IMR-90 (cell line): ENCODE measurements around the gene NCKAP5. TPM values are rescaled to one million over a fixed set of nuclear protein-coding genes. Genes with fewer than 3 reads are reported as not detected.

Experiments
- ATAC-seq: fragments of 200-7000 bp; cut with Tn5 transposase; 2 replicates; pipeline ENCODE4 v1.9.1; 2020; ENCODE audit warnings: low read depth, mild to moderate bottlenecking, moderate library complexity
- BruUV-seq: library from RNA; stranded (reverse); fragments of 400-500 nt; replicated peaks from 2 replicates; lab custom pipeline; 2021; lab: Mats Ljungman, UMichigan
- CTCF ChIA-PET: fragments of 300-600 bp; formaldehyde crosslinking; extraction: SDS; loops from one replicate; lab custom pipeline; 2021; ENCODE audit warnings: antibody characterized with exemption; lab: Yijun Ruan, JAX
- POLR2A ChIA-PET: fragments of 300-600 bp; sonication (Branson Sonifier 250); formaldehyde crosslinking; loops from one replicate; lab custom pipeline; 2022; ENCODE audit warnings: antibody characterized with exemption; ENCODE audit not compliant: unreplicated experiment; lab: Charles Lee
- DNase-seq: peaks from one replicate; pipeline ENCODE4 v3.0.0; 2013
- H2AFZ ChIP-seq: replicated peaks from 2 replicates; pipeline ENCODE3; 2013; ENCODE audit warnings: low read length, mild to moderate bottlenecking; ENCODE audit not compliant: poor library complexity
- H2AK5ac ChIP-seq: 2 replicates; pipeline ENCODE4 v1.6.1; 2013; ENCODE audit warnings: low read depth, low read length, inconsistent platforms
- H2AK9ac ChIP-seq: replicated peaks from 2 replicates; pipeline ENCODE3; 2013; ENCODE audit warnings: mild to moderate bottlenecking, low read depth, low read length, moderate library complexity; ENCODE audit not compliant: poor library complexity
- H2BK120ac ChIP-seq: 2 replicates; pipeline ENCODE4 v1.6.1; 2013; ENCODE audit warnings: low read depth, low read length, inconsistent platforms
- H2BK15ac ChIP-seq: 3 replicates; pipeline ENCODE4 v1.6.1; 2013; ENCODE audit warnings: low read depth, low read length, inconsistent platforms
- H2BK20ac ChIP-seq: 2 replicates; pipeline ENCODE4 v1.6.1; 2013; ENCODE audit warnings: low read depth, mild to moderate bottlenecking, inconsistent platforms, low read length, moderate library complexity
- H2BK5ac ChIP-seq: 2 replicates; pipeline ENCODE4 v1.6.1; 2013; ENCODE audit warnings: mild to moderate bottlenecking, low read depth, low read length, inconsistent platforms; ENCODE audit not compliant: poor library complexity, severe bottlenecking
- H3K14ac ChIP-seq: replicated peaks from 2 replicates; pipeline ENCODE4 v1.6.1; 2013; ENCODE audit warnings: low read depth, low read length, inconsistent platforms
- H3K18ac ChIP-seq: 2 replicates; pipeline ENCODE4 v1.6.1; 2013; ENCODE audit warnings: low read depth, low read length, control low read depth
- H3K23ac ChIP-seq: 2 replicates; pipeline ENCODE4 v1.6.1; 2013; ENCODE audit warnings: low read depth, low read length, inconsistent platforms
- H3K27ac ChIP-seq: 2 replicates; pipeline ENCODE4 v1.5.1; 2013; ENCODE audit warnings: mild to moderate bottlenecking, control low read depth, low read length; ENCODE audit not compliant: insufficient read depth
- H3K27me3 ChIP-seq: 2 replicates; pipeline ENCODE4 v1.6.1; 2013; ENCODE audit warnings: low read length; ENCODE audit not compliant: control insufficient read depth, insufficient read depth
- H3K36me3 ChIP-seq: 2 replicates; pipeline ENCODE4 v1.6.1; 2013; ENCODE audit warnings: low read length, mixed read lengths; ENCODE audit not compliant: control insufficient read depth, insufficient read depth
- H3K4ac ChIP-seq: 2 replicates; pipeline ENCODE4 v1.6.1; 2013; ENCODE audit warnings: low read depth, low read length, inconsistent platforms
- H3K4me1 ChIP-seq: 2 replicates; pipeline ENCODE4 v1.6.1; 2013; ENCODE audit warnings: low read length, mixed read lengths; ENCODE audit not compliant: control insufficient read depth, insufficient read depth
- H3K4me2 ChIP-seq: 2 replicates; pipeline ENCODE4 v1.6.1; 2013; ENCODE audit warnings: low read depth, mild to moderate bottlenecking, control low read depth, low read length, moderate library complexity
- H3K4me3 ChIP-seq: 2 replicates; pipeline ENCODE4 v1.5.1; 2013; ENCODE audit warnings: low read depth, mild to moderate bottlenecking, control low read depth, low read length, moderate library complexity; ENCODE audit not compliant: insufficient read depth
- H3K56ac ChIP-seq: 2 replicates; pipeline ENCODE4 v1.6.1; 2013; ENCODE audit warnings: low read length, inconsistent platforms; ENCODE audit not compliant: insufficient read depth; ENCODE audit errors: extremely low read depth
- H3K79me1 ChIP-seq, 2 experiments: 2 replicates each; pipeline ENCODE4 v1.6.1; 2013; ENCODE audit warnings: low read length in 2 of 2, inconsistent platforms in 1 of 2, low read depth in 1 of 2
- H3K9ac ChIP-seq: 2 replicates; pipeline ENCODE4 v1.6.1; 2013; ENCODE audit warnings: low read depth, low read length, control low read depth
- H3K9me1 ChIP-seq: 2 replicates; pipeline ENCODE4 v1.6.1; 2013; ENCODE audit warnings: low read length, inconsistent platforms; ENCODE audit not compliant: insufficient read depth
- H3K9me3 ChIP-seq: 2 replicates; pipeline ENCODE4 v1.6.1; 2013; ENCODE audit warnings: low read length; ENCODE audit not compliant: control insufficient read depth, insufficient read depth
- H4K20me1 ChIP-seq: 2 replicates; pipeline ENCODE4 v1.6.1; 2013; ENCODE audit warnings: low read length, inconsistent platforms; ENCODE audit not compliant: insufficient read depth
- H4K5ac ChIP-seq: 2 replicates; pipeline ENCODE4 v1.6.1; 2013; ENCODE audit warnings: mild to moderate bottlenecking, low read depth, low read length, control low read depth
- H4K8ac ChIP-seq, 2 experiments: 2 replicates each; pipeline ENCODE4 v1.6.1; 2013; ENCODE audit warnings: low read depth in 2 of 2, low read length in 2 of 2, control low read depth in 1 of 2, inconsistent platforms in 1 of 2
- H4K91ac ChIP-seq: 2 replicates; pipeline ENCODE4 v1.6.1; 2013; ENCODE audit warnings: low read depth, low read length, inconsistent platforms; ENCODE audit not compliant: insufficient read depth
- BHLHE40 ChIP-seq: fragments of 150-350 bp; IDR thresholded peaks from 2 replicates; pipeline ENCODE4 v1.6.1; 2016; ENCODE audit warnings: mild to moderate bottlenecking, low read depth, low read length
- CEBPB ChIP-seq: IDR thresholded peaks from 2 replicates; pipeline ENCODE4 v1.6.1; 2012; ENCODE audit warnings: low read depth, low read length, improper control_type of control experiment
- CHD1 ChIP-seq: IDR thresholded peaks from 2 replicates; pipeline ENCODE4 v1.6.1; 2012; ENCODE audit warnings: low read depth, low read length, improper control_type of control experiment
- FOS ChIP-seq: fragments of 150-350 bp; IDR thresholded peaks from 2 replicates; pipeline ENCODE4 v1.6.1; 2016; ENCODE audit warnings: low read depth, low read length
- MAFK ChIP-seq: IDR thresholded peaks from 2 replicates; pipeline ENCODE4 v1.6.1; 2012; ENCODE audit warnings: low read depth, low read length, improper control_type of control experiment
- MAZ ChIP-seq: IDR thresholded peaks from 2 replicates; pipeline ENCODE4 v1.6.1; 2012; ENCODE audit warnings: low read depth, mild to moderate bottlenecking, low read length, improper control_type of control experiment, moderate library complexity, borderline replicate concordance
- MXI1 ChIP-seq: IDR thresholded peaks from 2 replicates; pipeline ENCODE4 v1.6.1; 2012; ENCODE audit warnings: low read depth, mild to moderate bottlenecking, low read length, moderate library complexity, borderline replicate concordance
- NFE2L2 ChIP-seq: fragments of 150-350 bp; IDR thresholded peaks from 2 replicates; pipeline ENCODE4 v1.6.1; 2016; ENCODE audit warnings: low read depth, mild to moderate bottlenecking, low read length
- POLR2A ChIP-seq: IDR thresholded peaks from 2 replicates; pipeline ENCODE4 v1.6.1; 2012; ENCODE audit warnings: mild to moderate bottlenecking, low read depth, low read length
- RAD21 ChIP-seq: IDR thresholded peaks from 2 replicates; pipeline ENCODE4 v1.6.1; 2012; ENCODE audit warnings: low read length, improper control_type of control experiment
- RCOR1 ChIP-seq: IDR thresholded peaks from 2 replicates; pipeline ENCODE4 v1.6.1; 2012; ENCODE audit warnings: mild to moderate bottlenecking, low read length, improper control_type of control experiment; ENCODE audit not compliant: insufficient replicate concordance
- RFX5 ChIP-seq: IDR thresholded peaks from 2 replicates; pipeline ENCODE4 v1.8.0; 2012; ENCODE audit warnings: low read depth, mild to moderate bottlenecking, low read length, moderate library complexity
- SMC3 ChIP-seq: fragments of 150-350 bp; IDR thresholded peaks from 2 replicates; pipeline ENCODE4 v1.6.1; 2016; ENCODE audit warnings: low read depth, mild to moderate bottlenecking, antibody characterized with exemption, low read length, moderate library complexity
- WGBS, 2 experiments: methylation state at CpG; one replicate each; pipeline versions ENCODE4 v1.1.5 to v1.1.7; 2013; ENCODE audit warnings: missing lambda C conversion rate in 2 of 2; ENCODE audit not compliant: insufficient read length in 1 of 2; ENCODE audit errors: extremely low coverage in 2 of 2; 5-methylcytosine and 5-hydroxymethylcytosine counted together
- dilution Hi-C: fragments of 300-500 bp; cut with HindIII; formaldehyde crosslinking; loops from one replicate; pipeline ENCODE4 v1.14.3; 2018; ENCODE audit warnings: low sequenced_read_pairs; ENCODE audit not compliant: unreplicated experiment
- in situ Hi-C: fragments of 300-500 bp; cut with MboI; formaldehyde crosslinking; loops from 3 replicates; pipeline ENCODE4 v1.14.3; 2019; ENCODE audit warnings: low sequenced_read_pairs, inconsistent platforms, mixed read lengths
- intact Hi-C: fragments of 100-400 bp; cut with micrococcal nuclease; formaldehyde crosslinking; loops from 2 replicates; pipeline ENCODE4 v1.10.0; 2022
- polyA plus RNA-seq, 3 experiments: library from polyadenylated mRNA; depleted of rRNA; stranded (reverse); fragments of >200 nt; gene quantifications; 2 replicates each; pipeline ENCODE4 v1.2.3, GENCODE V29; 2012; ENCODE audit warnings: low replicate concordance in 1 of 3
- total RNA-seq: library from RNA; depleted of rRNA; stranded (reverse); fragments of >200 nt; gene quantifications from 2 replicates; pipeline ENCODE4 v1.2.3, GENCODE V29; 2012
- TF ChIP-seq, protein P1 (sequence below): fragments of 150-350 bp; IDR thresholded peaks from 2 replicates; pipeline ENCODE4 v1.6.1; 2016; ENCODE audit warnings: low read depth, mild to moderate bottlenecking, low read length, moderate library complexity, borderline replicate concordance
- TF ChIP-seq, protein P2 (sequence below): conservative IDR thresholded peaks from 2 replicates; pipeline ENCODE4 v1.5.1; 2012; ENCODE audit warnings: mild to moderate bottlenecking, low read depth, low read length, improper control_type of control experiment
- TF ChIP-seq, protein P3 (sequence below): fragments of 150-350 bp; IDR thresholded peaks from 2 replicates; pipeline ENCODE4 v1.6.1; 2017; ENCODE audit warnings: mild to moderate bottlenecking, antibody characterized with exemption, low read length, low read depth

NCKAP5 gene
- total and polyA plus RNA-seq, 2 of the 4 experiments (the other 2 are of a cell fraction), result 2.7 to 3.9 TPM

DNA sequence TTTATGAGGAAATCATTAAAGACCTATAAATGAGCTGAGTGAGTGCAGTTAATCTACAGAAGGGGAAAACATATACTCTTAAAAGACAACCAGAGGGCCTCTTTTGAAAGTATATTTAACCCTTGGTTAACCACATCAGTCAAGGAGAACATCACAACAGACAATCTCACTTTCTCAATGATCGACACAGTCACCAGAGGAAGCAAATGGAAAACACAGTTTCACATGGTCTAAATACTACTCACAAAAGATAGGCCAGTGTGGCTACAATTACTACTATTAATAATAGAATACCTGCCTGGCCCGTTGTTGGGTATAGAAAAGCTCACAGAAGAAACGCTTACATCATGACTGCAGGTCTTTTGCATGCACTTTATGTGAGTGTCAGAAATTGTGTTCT is 426.2 kb downstream of the NCKAP5 start:
- Histone ChIP-seq H3K27me3 (no peaks in the 10 kb centered on the region), H3K23ac (no peak overlapping the region), H3K36me3 (peaks cover 1% of the 10 kb centered on the region; the same call in 1 of the 2 replicates), H3K4me2 (no peak overlapping the region), H2AK9ac (no peak overlapping the region), H4K20me1 (peaks cover 36% of the 10 kb centered on the region; the same call in 1 of the 2 replicates), H3K9me1 (peaks cover 4% of the 10 kb centered on the region), H2BK20ac (no peak overlapping the region), H3K4me1 (peaks cover 3% of the 10 kb centered on the region; the same call in 1 of the 2 replicates), H3K4ac (no peak overlapping the region), H3K79me1 (peaks cover 16 to 46% of the 10 kb centered on the region in 2 experiments), H2AK5ac (no peak overlapping the region), H3K56ac (no peak overlapping the region), H2BK15ac (no peak overlapping the region), H4K91ac (no peak overlapping the region), H2BK120ac (no peak overlapping the region), H3K27ac (no peak overlapping the region), H3K9me3 (no peaks in the 10 kb centered on the region), H4K5ac (no peak overlapping the region), H3K14ac (no peak overlapping the region), H2AFZ (no peak overlapping the region), H2BK5ac (no peak overlapping the region), H4K8ac (no peak overlapping the region), H3K9ac (no peak overlapping the region), H3K18ac (no peak overlapping the region), H3K4me3 (no peak overlapping the region)
- ATAC-seq (no peak), DNase-seq (no peak)
- ChIA-PET CTCF (no interaction called here), POLR2A (no interaction called here)
- no TSS peak for BruUV-seq
- TF ChIP-seq RCOR1 (no peak), POLR2A (no peak), CHD1 (no peak), MAZ (no peak), RFX5 (no peak), CEBPB (no peak), RAD21 (no peak), FOS (no peak), MAFK (no peak), BHLHE40 (no peak), NFE2L2 (no peak), MXI1 (no peak), SMC3 (no peak)
- TF ChIP-seq, protein P1, sequence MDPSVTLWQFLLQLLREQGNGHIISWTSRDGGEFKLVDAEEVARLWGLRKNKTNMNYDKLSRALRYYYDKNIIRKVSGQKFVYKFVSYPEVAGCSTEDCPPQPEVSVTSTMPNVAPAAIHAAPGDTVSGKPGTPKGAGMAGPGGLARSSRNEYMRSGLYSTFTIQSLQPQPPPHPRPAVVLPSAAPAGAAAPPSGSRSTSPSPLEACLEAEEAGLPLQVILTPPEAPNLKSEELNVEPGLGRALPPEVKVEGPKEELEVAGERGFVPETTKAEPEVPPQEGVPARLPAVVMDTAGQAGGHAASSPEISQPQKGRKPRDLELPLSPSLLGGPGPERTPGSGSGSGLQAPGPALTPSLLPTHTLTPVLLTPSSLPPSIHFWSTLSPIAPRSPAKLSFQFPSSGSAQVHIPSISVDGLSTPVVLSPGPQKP, result no peak
- TF ChIP-seq, protein P2, sequence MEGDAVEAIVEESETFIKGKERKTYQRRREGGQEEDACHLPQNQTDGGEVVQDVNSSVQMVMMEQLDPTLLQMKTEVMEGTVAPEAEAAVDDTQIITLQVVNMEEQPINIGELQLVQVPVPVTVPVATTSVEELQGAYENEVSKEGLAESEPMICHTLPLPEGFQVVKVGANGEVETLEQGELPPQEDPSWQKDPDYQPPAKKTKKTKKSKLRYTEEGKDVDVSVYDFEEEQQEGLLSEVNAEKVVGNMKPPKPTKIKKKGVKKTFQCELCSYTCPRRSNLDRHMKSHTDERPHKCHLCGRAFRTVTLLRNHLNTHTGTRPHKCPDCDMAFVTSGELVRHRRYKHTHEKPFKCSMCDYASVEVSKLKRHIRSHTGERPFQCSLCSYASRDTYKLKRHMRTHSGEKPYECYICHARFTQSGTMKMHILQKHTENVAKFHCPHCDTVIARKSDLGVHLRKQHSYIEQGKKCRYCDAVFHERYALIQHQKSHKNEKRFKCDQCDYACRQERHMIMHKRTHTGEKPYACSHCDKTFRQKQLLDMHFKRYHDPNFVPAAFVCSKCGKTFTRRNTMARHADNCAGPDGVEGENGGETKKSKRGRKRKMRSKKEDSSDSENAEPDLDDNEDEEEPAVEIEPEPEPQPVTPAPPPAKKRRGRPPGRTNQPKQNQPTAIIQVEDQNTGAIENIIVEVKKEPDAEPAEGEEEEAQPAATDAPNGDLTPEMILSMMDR, result no peak
- TF ChIP-seq, protein P3, sequence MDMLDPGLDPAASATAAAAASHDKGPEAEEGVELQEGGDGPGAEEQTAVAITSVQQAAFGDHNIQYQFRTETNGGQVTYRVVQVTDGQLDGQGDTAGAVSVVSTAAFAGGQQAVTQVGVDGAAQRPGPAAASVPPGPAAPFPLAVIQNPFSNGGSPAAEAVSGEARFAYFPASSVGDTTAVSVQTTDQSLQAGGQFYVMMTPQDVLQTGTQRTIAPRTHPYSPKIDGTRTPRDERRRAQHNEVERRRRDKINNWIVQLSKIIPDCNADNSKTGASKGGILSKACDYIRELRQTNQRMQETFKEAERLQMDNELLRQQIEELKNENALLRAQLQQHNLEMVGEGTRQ, result no peak
- dilution Hi-C loops (no loop called here), in situ Hi-C loops (no loop called here), intact Hi-C loops (no loop called here)
- WGBS, 2 experiments, result no CpG with 5 or more reads among the region's 3 CpGs
